GM12875 (cell line): Measurements from ENCODE around the gene FBN2.
"Not testable (repeated sequence)": the region's sequence is repeated elsewhere in the genome, so short reads cannot be mapped to it uniquely, and the experiment has no call there.

Experiments used
- H3K4me3 ChIP-seq: one replicate; pipeline ENCODE4 v1.5.1; 2011; ENCODE audit warnings: low read depth, low read length, control low read depth
- TF ChIP-seq, protein P1 (sequence below): IDR thresholded peaks from 2 replicates; pipeline ENCODE4 v1.5.1; 2011; ENCODE audit warnings: low read depth, mild to moderate bottlenecking, control low read depth, inconsistent platforms, low read length, moderate library complexity, borderline replicate concordance; ENCODE audit not compliant: insufficient read depth

The FBN2 gene

GRCh38 chr5:128455841-128456361 lies 82.1 kb downstream of the FBN2 start:
- H3K4me3 ChIP-seq: no peak overlapping the region
- TF ChIP-seq, protein P1, sequence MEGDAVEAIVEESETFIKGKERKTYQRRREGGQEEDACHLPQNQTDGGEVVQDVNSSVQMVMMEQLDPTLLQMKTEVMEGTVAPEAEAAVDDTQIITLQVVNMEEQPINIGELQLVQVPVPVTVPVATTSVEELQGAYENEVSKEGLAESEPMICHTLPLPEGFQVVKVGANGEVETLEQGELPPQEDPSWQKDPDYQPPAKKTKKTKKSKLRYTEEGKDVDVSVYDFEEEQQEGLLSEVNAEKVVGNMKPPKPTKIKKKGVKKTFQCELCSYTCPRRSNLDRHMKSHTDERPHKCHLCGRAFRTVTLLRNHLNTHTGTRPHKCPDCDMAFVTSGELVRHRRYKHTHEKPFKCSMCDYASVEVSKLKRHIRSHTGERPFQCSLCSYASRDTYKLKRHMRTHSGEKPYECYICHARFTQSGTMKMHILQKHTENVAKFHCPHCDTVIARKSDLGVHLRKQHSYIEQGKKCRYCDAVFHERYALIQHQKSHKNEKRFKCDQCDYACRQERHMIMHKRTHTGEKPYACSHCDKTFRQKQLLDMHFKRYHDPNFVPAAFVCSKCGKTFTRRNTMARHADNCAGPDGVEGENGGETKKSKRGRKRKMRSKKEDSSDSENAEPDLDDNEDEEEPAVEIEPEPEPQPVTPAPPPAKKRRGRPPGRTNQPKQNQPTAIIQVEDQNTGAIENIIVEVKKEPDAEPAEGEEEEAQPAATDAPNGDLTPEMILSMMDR: no peak

GRCh38 chr5:128453121-128453520 lies 84.9 kb downstream of the FBN2 start:
- TF ChIP-seq, protein P1: no peak

DNA sequence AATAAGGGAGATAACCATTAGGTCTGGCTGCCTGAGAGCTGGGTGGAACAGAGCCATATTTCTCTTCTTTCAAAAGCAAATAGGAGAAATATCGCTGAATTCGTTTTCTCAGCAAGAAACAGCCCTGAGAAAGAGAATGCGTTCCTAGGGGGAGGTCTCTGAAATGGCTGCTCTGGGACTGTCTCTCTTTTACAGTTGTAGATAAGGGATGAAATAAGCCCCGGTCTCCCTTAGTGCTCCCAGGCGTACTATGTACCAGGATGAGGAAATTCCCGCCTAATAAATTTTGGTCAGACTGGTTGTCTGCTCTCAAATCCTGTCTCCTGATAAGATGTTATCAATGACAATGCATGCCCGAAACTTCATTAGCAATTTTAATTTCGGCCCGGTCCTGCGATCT lies 90.8 kb downstream of the FBN2 start:
- not testable (repeated sequence) for H3K4me3 ChIP-seq

More at GRCh38 chr5:128453121-128453520, 84.9 kb downstream of the FBN2 start:
- no peak overlapping the region for H3K4me3 ChIP-seq

DNA sequence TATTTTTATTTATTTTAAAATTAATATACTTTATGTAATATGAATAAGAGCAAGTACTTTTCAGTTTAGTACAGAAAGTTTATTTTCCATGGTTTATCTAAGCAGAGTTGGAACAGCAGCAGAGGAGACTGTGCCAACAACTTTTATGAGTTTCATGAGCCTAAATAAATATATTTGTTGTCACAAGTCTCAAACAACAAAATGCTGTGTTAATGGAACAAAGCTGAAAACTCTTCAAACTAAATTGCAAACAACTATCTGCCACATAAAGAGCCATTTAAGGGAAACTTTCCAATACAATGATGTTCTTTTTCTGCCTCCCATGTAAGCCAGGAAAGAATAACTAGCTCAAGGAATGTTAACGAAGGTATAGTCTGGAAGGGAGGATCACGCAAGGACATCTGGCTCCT lies 96.1 kb downstream of the FBN2 start:
- TF ChIP-seq, protein P1: no peak
- H3K4me3 ChIP-seq: no peak overlapping the region

- H3K4me3 ChIP-seq: no peak overlapping the region
- TF ChIP-seq, protein P1: no peak
Measured at GRCh38 chr5:128441165-128441564, 96.9 kb downstream of the FBN2 start.

GRCh38 chr5:128436749-128437188 lies 101.3 kb downstream of the FBN2 start:
- TF ChIP-seq, protein P1: no peak
- H3K4me3 ChIP-seq: no peak overlapping the region

- TF ChIP-seq, protein P1: no peak
- H3K4me3 ChIP-seq: no peak overlapping the region
Measured at GRCh38 chr5:128435861-128436260, 102.2 kb downstream of the FBN2 start.

GRCh38 chr5:128434993-128435392 lies 103.1 kb downstream of the FBN2 start:
- TF ChIP-seq, protein P1: no peak
- no peak overlapping the region for H3K4me3 ChIP-seq
